ENCODE measurements around the gene ABCG4.
A peak's percentile ranks its signal among the peaks of the same experiment; 100 is the strongest.
"Not testable (repeated sequence)": the region's sequence is repeated elsewhere in the genome, so short reads cannot be mapped to it uniquely, and the experiment has no call there.

The ABCG4 gene

GRCh38 chr11:119169282-119169719, 20.4 kb downstream of the ABCG4 start:
- Mint-ChIP-seq H3K4me1 (peaks cover 27% of the 10 kb centered on the region), H3K36me3 (peaks cover 9% of the 10 kb centered on the region), H3K27me3 (no peaks in the 10 kb centered on the region), H3K9me3 (no peaks in the 10 kb centered on the region), H3K4me3 (peak overlapping the region; percentile 89), H3K27ac (peak overlapping the region; percentile 93)
- CTCF ChIA-PET, result interaction anchor here (0.7 to 2.2 kb wide), 19 partner anchors 9 to 169 kb away, joined by 3 to 14 read pairs (median 4); a partner anchor contains a TSS
- DNase-seq, result peak; percentile 57

- DNase-seq, result no peak
- Mint-ChIP-seq H3K4me3 (no peak overlapping the region), H3K4me1 (peaks cover 37% of the 10 kb centered on the region), H3K9me3 (no peaks in the 10 kb centered on the region), H3K36me3 (peaks cover 13% of the 10 kb centered on the region), H3K27ac (no peak overlapping the region), H3K27me3 (no peaks in the 10 kb centered on the region)
- CTCF ChIA-PET, result no interaction called here
Observed at GRCh38 chr11:119172513-119172912, 23.7 kb downstream of the ABCG4 start.

- H3K4me1 Mint-ChIP-seq, result peaks cover 39% of the 10 kb centered on the region
- CTCF ChIA-PET, result no interaction called here
- H3K27ac Mint-ChIP-seq, result no peak overlapping the region
- peaks cover 15% of the 10 kb centered on the region for H3K36me3 Mint-ChIP-seq
- DNase-seq, result no peak
- H3K4me3 Mint-ChIP-seq, result no peak overlapping the region
- H3K9me3 Mint-ChIP-seq, result no peaks in the 10 kb centered on the region
- no peaks in the 10 kb centered on the region for H3K27me3 Mint-ChIP-seq
Observed at GRCh38 chr11:119173453-119173852, 24.6 kb downstream of the ABCG4 start.

GRCh38 chr11:119175493-119176077, 26.7 kb downstream of the ABCG4 start:
- Mint-ChIP-seq H3K36me3 (peaks cover 21% of the 10 kb centered on the region), H3K4me3 (no peak overlapping the region), H3K9me3 (no peaks in the 10 kb centered on the region), H3K27ac (peak overlapping the region; percentile 63), H3K27me3 (no peaks in the 10 kb centered on the region), H3K4me1 (peaks cover 36% of the 10 kb centered on the region)
- no peak for DNase-seq
- CTCF ChIA-PET, result interaction anchor here (1.0 to 1.5 kb wide), 2 partner anchors 21 to 148 kb away, joined by 3 read pairs; no protein-coding TSS in a partner anchor

GRCh38 chr11:119178166-119178680, 29.4 kb downstream of the ABCG4 start:
- H3K27ac Mint-ChIP-seq, result peak overlapping the region; percentile 53
- no peak for DNase-seq
- no peaks in the 10 kb centered on the region for H3K9me3 Mint-ChIP-seq
- CTCF ChIA-PET, result interaction anchor here (0.7 to 3.2 kb wide), 6 partner anchors 9 to 160 kb away, joined by 3 to 14 read pairs (median 4); partner anchors contain the start of gene CBL
- peaks cover 22% of the 10 kb centered on the region for H3K36me3 Mint-ChIP-seq
- no peak overlapping the region for H3K4me3 Mint-ChIP-seq
- H3K4me1 Mint-ChIP-seq, result peaks cover 28% of the 10 kb centered on the region
- H3K27me3 Mint-ChIP-seq, result no peaks in the 10 kb centered on the region

- CTCF ChIA-PET, result interaction anchor here (0.6 to 3.2 kb wide), 4 partner anchors 10 to 50 kb away, joined by 3 to 14 read pairs (median 7); partner anchors contain the start of gene CBL
- Mint-ChIP-seq H3K27me3 (no peaks in the 10 kb centered on the region), H3K36me3 (peaks cover 21% of the 10 kb centered on the region)
Observed at GRCh38 chr11:119179342-119179741, 30.5 kb downstream of the ABCG4 start.

GRCh38 chr11:119179983-119180382, 31.1 kb downstream of the ABCG4 start:
- no peak for DNase-seq
- Mint-ChIP-seq H3K4me1 (peaks cover 28% of the 10 kb centered on the region), H3K36me3 (peaks cover 21% of the 10 kb centered on the region), H3K4me3 (no peak overlapping the region), H3K27ac (no peak overlapping the region), H3K27me3 (no peaks in the 10 kb centered on the region), H3K9me3 (no peaks in the 10 kb centered on the region)
- CTCF ChIA-PET, result interaction anchor here (0.6 to 3.2 kb wide), 4 partner anchors 10 to 49 kb away, joined by 3 to 14 read pairs (median 7); partner anchors contain the start of gene CBL

More at GRCh38 chr11:119179342-119179741, 30.5 kb downstream of the ABCG4 start:
- Mint-ChIP-seq H3K27ac (peak overlapping the region; percentile 5), H3K9me3 (no peaks in the 10 kb centered on the region), H3K4me1 (peaks cover 28% of the 10 kb centered on the region), H3K4me3 (no peak overlapping the region)
- no peak for DNase-seq

GRCh38 chr11:119180729-119181676, 32.2 kb downstream of the ABCG4 start:
- H3K36me3 Mint-ChIP-seq, result peaks cover 18% of the 10 kb centered on the region
- no peak for DNase-seq
- no peak overlapping the region for H3K4me3 Mint-ChIP-seq
- peaks cover 24% of the 10 kb centered on the region for H3K4me1 Mint-ChIP-seq
- no peak overlapping the region for H3K27ac Mint-ChIP-seq
- no peaks in the 10 kb centered on the region for H3K9me3 Mint-ChIP-seq
- H3K27me3 Mint-ChIP-seq, result peaks cover 8% of the 10 kb centered on the region
- CTCF ChIA-PET, result interaction anchor here (0.7 to 1.2 kb wide), 2 partner anchors 14 to 15 kb away, joined by 3 to 5 read pairs; no protein-coding TSS in a partner anchor

- Mint-ChIP-seq H3K27me3 (peaks cover 12% of the 10 kb centered on the region), H3K9me3 (no peaks in the 10 kb centered on the region), H3K36me3 (peaks cover 18% of the 10 kb centered on the region), H3K4me1 (peaks cover 22% of the 10 kb centered on the region), H3K4me3 (no peak overlapping the region), H3K27ac (no peak overlapping the region)
- no peak for DNase-seq
- CTCF ChIA-PET, result interaction anchor here (0.7 to 1.2 kb wide), 3 partner anchors 15 to 156 kb away, joined by 3 to 5 read pairs (median 3); no protein-coding TSS in a partner anchor
Observed at GRCh38 chr11:119181677-119182412, 33.0 kb downstream of the ABCG4 start.

GRCh38 chr11:119184399-119184798, 35.5 kb downstream of the ABCG4 start:
- Mint-ChIP-seq H3K36me3 (peaks cover 13% of the 10 kb centered on the region), H3K27me3 (peaks cover 30% of the 10 kb centered on the region)
- H3K9me3 Mint-ChIP-seq, H3K4me1 Mint-ChIP-seq, H3K27ac Mint-ChIP-seq, H3K4me3 Mint-ChIP-seq, DNase-seq: not testable (repeated sequence)
- CTCF ChIA-PET, result interaction anchor here (1.9 kb wide), 1 partner anchor 12 kb away, joined by 10 read pairs; no protein-coding TSS in a partner anchor

- peaks cover 42% of the 10 kb centered on the region for H3K27me3 Mint-ChIP-seq
- no peak overlapping the region for H3K27ac Mint-ChIP-seq
- H3K36me3 Mint-ChIP-seq, result peaks cover 6% of the 10 kb centered on the region
- no peak overlapping the region for H3K4me3 Mint-ChIP-seq
- CTCF ChIA-PET, result interaction anchor here (0.9 kb wide), 1 partner anchor 10 kb away, joined by 3 read pairs; no protein-coding TSS in a partner anchor
- H3K9me3 Mint-ChIP-seq, result no peaks in the 10 kb centered on the region
- no peak for DNase-seq
- H3K4me1 Mint-ChIP-seq, result no peaks in the 10 kb centered on the region
Observed at GRCh38 chr11:119185981-119186634, 37.3 kb downstream of the ABCG4 start.

GRCh38 chr11:119187123-119187892, 38.5 kb downstream of the ABCG4 start:
- Mint-ChIP-seq H3K27ac (no peak overlapping the region), H3K27me3 (peaks cover 43% of the 10 kb centered on the region), H3K9me3 (no peaks in the 10 kb centered on the region), H3K36me3 (peaks cover 6% of the 10 kb centered on the region), H3K4me3 (no peak overlapping the region), H3K4me1 (no peaks in the 10 kb centered on the region)
- CTCF ChIA-PET, result interaction anchor here (1.3 kb wide), 1 partner anchor 18 kb away, joined by 3 read pairs; the partner anchor contains the start of gene NLRX1
- DNase-seq, result no peak
